Measurements from ENCODE around the gene GUCD1.

- TF ChIP-seq CTCF (IDR thresholded peaks at IDR 0.05; ENCODE audit: insufficient read depth, low read depth, low read length) (no peak), EZH2 (IDR thresholded peaks at IDR 0.05; ENCODE audit: insufficient read depth, low read length) (no peak)
These were observed 6.1 kb downstream of the GUCD1 start for GRCh38 chr22:24548812-24549211.

Measured in astrocyte (in vitro differentiated cells and primary cell).